ENCODE results near the gene MOAP1. TPM values are rescaled to one million over a fixed set of nuclear protein-coding genes. Genes with fewer than 3 reads are reported as not detected.
A peak's percentile ranks its signal among the peaks of the same experiment; 100 is the strongest.

Gene MOAP1
- total and polyA plus RNA-seq, 4 donors, result 7.8 to 13.2 (median 11.7) TPM

- TF ChIP-seq ZBTB33 (IDR thresholded peaks at IDR 0.05), result no peak
- TF ChIP-seq RXRA (IDR thresholded peaks at IDR 0.05), result no peak
- no peak for TF ChIP-seq FOXA2 (IDR thresholded peaks at IDR 0.05)
- TF ChIP-seq MAX (IDR thresholded peaks at IDR 0.05), result no peak
These were observed 35.7 kb downstream of the MOAP1 start (continued) for GRCh38 chr14:93148979-93149378.

GRCh38 chr14:93146119-93146518 lies 38.6 kb downstream of the MOAP1 start:
- H3K36me3 ChIP-seq (ENCODE audit: control insufficient read depth in 4 of 4, insufficient read depth in 3 of 4, low read depth in 1 of 4, low read length in 3 of 4), result no peaks in the 10 kb centered on the region
- H3K9ac ChIP-seq (ENCODE audit: low read depth in 1 of 2, low read length in 2 of 2), result no peak overlapping the region
- peaks cover 7 to 22% (median 17%) of the 10 kb centered on the region in 4 donors for H3K4me1 ChIP-seq (ENCODE audit: control insufficient read depth in 4 of 4, insufficient read depth in 4 of 4, low read length in 3 of 4)
- H3K27ac ChIP-seq (ENCODE audit: low read depth in 1 of 2, low read length in 2 of 2), result no peak overlapping the region
- 85% methylated on average over 9 of the region's 9 CpGs for WGBS
- TF ChIP-seq HNF4G (IDR thresholded peaks at IDR 0.05), result no peak
- no peak for TF ChIP-seq GABPA (IDR thresholded peaks at IDR 0.05 in 1 of 2, conservative IDR thresholded peaks at IDR 0.05 in 1 of 2)
- TF ChIP-seq RAD21 (IDR thresholded peaks at IDR 0.05), result no peak
- no peak for TF ChIP-seq ATF3 (IDR thresholded peaks at IDR 0.05)
- TF ChIP-seq FOXA2 (IDR thresholded peaks at IDR 0.05), result no peak
- TF ChIP-seq EGR1 (IDR thresholded peaks at IDR 0.05; ENCODE audit: low read depth in 2 of 2), result no peak
- no peak for TF ChIP-seq HNF4A (conservative IDR thresholded peaks at IDR 0.05)
- no peak for TF ChIP-seq MAX (IDR thresholded peaks at IDR 0.05)
- TF ChIP-seq JUND (IDR thresholded peaks at IDR 0.05), result no peak
- TF ChIP-seq REST (IDR thresholded peaks at IDR 0.05), result no peak
- H3K27me3 ChIP-seq (ENCODE audit: control insufficient read depth in 4 of 4, insufficient read depth in 4 of 4, low read length in 3 of 4), result no peaks in the 10 kb centered on the region
- no peaks in the 10 kb centered on the region for H3K9me3 ChIP-seq (ENCODE audit: control insufficient read depth in 4 of 4, low read length in 3 of 4)
- no peak for DNase-seq (ENCODE audit: low spot score)
- H3K4me3 ChIP-seq (ENCODE audit: low read depth in 1 of 3, low read length in 3 of 3), result no peak overlapping the region

- 59% methylated on average over 13 of the region's 13 CpGs for WGBS
- no peak for TF ChIP-seq REST (IDR thresholded peaks at IDR 0.05)
- TF ChIP-seq FOXA2 (IDR thresholded peaks at IDR 0.05), result no peak
- peak; percentile 19 for TF ChIP-seq ATF3 (IDR thresholded peaks at IDR 0.05)
- peak; percentile 78 to 79 for TF ChIP-seq HNF4A (conservative IDR thresholded peaks at IDR 0.05)
- peak in 1 of 2 donors; percentile 45 for TF ChIP-seq JUND (IDR thresholded peaks at IDR 0.05)
- peak; percentile 58 for TF ChIP-seq MAX (IDR thresholded peaks at IDR 0.05)
- peak; percentile 21 to 46 for TF ChIP-seq RAD21 (IDR thresholded peaks at IDR 0.05)
- TF ChIP-seq FOXA1 (IDR thresholded peaks at IDR 0.05), result no peak
- TF ChIP-seq YY1 (IDR thresholded peaks at IDR 0.05), result no peak
- TF ChIP-seq GABPA (IDR thresholded peaks at IDR 0.05 in 1 of 2, conservative IDR thresholded peaks at IDR 0.05 in 1 of 2), result no peak
- TF ChIP-seq HNF4G (IDR thresholded peaks at IDR 0.05), result no peak
- peak; percentile 50 for TF ChIP-seq NR2F2 (IDR thresholded peaks at IDR 0.05)
These were observed 41.6 kb downstream of the MOAP1 start for GRCh38 chr14:93142854-93143652.

More at GRCh38 chr14:93142854-93143652, 41.6 kb downstream of the MOAP1 start:
- H3K36me3 ChIP-seq (ENCODE audit: control insufficient read depth in 4 of 4, insufficient read depth in 3 of 4, low read depth in 1 of 4, low read length in 3 of 4), result no peaks in the 10 kb centered on the region
- no peaks in the 10 kb centered on the region for H3K27me3 ChIP-seq (ENCODE audit: control insufficient read depth in 4 of 4, insufficient read depth in 4 of 4, low read length in 3 of 4)
- H3K27ac ChIP-seq (ENCODE audit: low read depth in 1 of 2, low read length in 2 of 2), result peak overlapping the region; percentile 21 to 31
- no peak overlapping the region for H3K4me3 ChIP-seq (ENCODE audit: low read depth in 1 of 3, low read length in 3 of 3)
- no peaks in the 10 kb centered on the region for H3K9me3 ChIP-seq (ENCODE audit: control insufficient read depth in 4 of 4, low read length in 3 of 4)
- peaks cover 3 to 20% (median 11%) of the 10 kb centered on the region in 4 donors for H3K4me1 ChIP-seq (ENCODE audit: control insufficient read depth in 4 of 4, insufficient read depth in 4 of 4, low read length in 3 of 4)
- peak overlapping the region in 1 of 2 donors; percentile 59 for H3K9ac ChIP-seq (ENCODE audit: low read depth in 1 of 2, low read length in 2 of 2)
- no peak for DNase-seq (ENCODE audit: low spot score)

Data from liver (tissue), 9 donors.